HCT116 (cell line): Measurements from ENCODE around the gene WNK2. TPM values are rescaled to one million over a fixed set of nuclear protein-coding genes. Genes with fewer than 3 reads are reported as not detected.
A peak's percentile ranks its signal among the peaks of the same experiment; 100 is the strongest.

Experiments used
- ATAC-seq: fragments of 200-7000 bp; cut with Tn5 transposase; 2 replicates; pipeline ENCODE4 v1.9.1; 2020; ENCODE audit warnings: mild to moderate bottlenecking, moderate library complexity
- BruUV-seq: library from RNA; stranded (reverse); fragments of 400-500 nt; replicated peaks from 2 replicates; lab custom pipeline; 2021; lab: Mats Ljungman, UMichigan
- CTCF ChIA-PET: fragments of 300-600 bp; sonication (Branson Sonifier 250); formaldehyde crosslinking; loops from one replicate; lab custom pipeline; 2021; ENCODE audit warnings: antibody characterized with exemption; lab: Charles Lee
- POLR2A ChIA-PET: fragments of 300-600, 350-600 bp; sonication (Branson Sonifier 250); formaldehyde crosslinking; loops from one replicate; lab custom pipeline; 2021; ENCODE audit warnings: antibody characterized with exemption; lab: Charles Lee
- RAD21 ChIA-PET, 2 experiments: fragments of 300-600 bp; sonication (Branson Sonifier 250); formaldehyde crosslinking; loops; one replicate each; lab custom pipeline; 2023; ENCODE audit warnings: low total read pairs in 2 of 2; ENCODE audit not compliant: uncharacterized antibody in 2 of 2, unreplicated experiment in 2 of 2, low non-redundant PET in 1 of 2; lab: Charles Lee
- DNase-seq: peaks from one replicate; pipeline ENCODE4 v3.0.0-alpha.2; 2010; ENCODE audit warnings: low read depth, low spot score
- H2AFZ ChIP-seq: fragments of 200-600 bp; shearing (Covaris generic), sonication (generic); 2 replicates; pipeline ENCODE4 v1.6.1; 2017; ENCODE audit warnings: low read depth, mixed run types, mixed read lengths, antibody characterized with exemption, low read length; ENCODE audit not compliant: poor library complexity, severe bottlenecking
- H3K27ac ChIP-seq: 2 replicates; pipeline ENCODE4 v1.5.1; 2012; ENCODE audit warnings: low read depth, low read length
- H3K27me3 ChIP-seq: fragments of 200-600 bp; sonication (generic); 2 replicates; pipeline ENCODE4 v1.6.1; 2016; ENCODE audit warnings: mixed run types, low read length, mixed read lengths; ENCODE audit not compliant: insufficient read depth
- H3K36me3 ChIP-seq, 2 experiments: fragments of 200-500 bp in 1 of 2; fragments of 200-600 bp in 1 of 2; sonication (Bioruptor generic) in 1 of 2; sonication (generic) in 1 of 2; 2 replicates each; pipeline versions ENCODE4 v1.5.1 to v1.6.1; 2014 to 2016; ENCODE audit warnings: low read length in 2 of 2, inconsistent platforms in 1 of 2, mixed read lengths in 1 of 2, mixed run types in 1 of 2; ENCODE audit not compliant: insufficient read depth in 2 of 2, control insufficient read depth in 1 of 2
- H3K4me1 ChIP-seq, 2 experiments: fragments of 200-600 bp in 1 of 2; sonication (generic) in 1 of 2; 2 replicates each; pipeline versions ENCODE4 v1.5.1 to v1.6.1; 2012 to 2017; ENCODE audit warnings: low read length in 2 of 2, inconsistent platforms in 1 of 2, mild to moderate bottlenecking in 1 of 2, mixed read lengths in 1 of 2, mixed run types in 1 of 2, moderate library complexity in 1 of 2; ENCODE audit not compliant: insufficient read depth in 2 of 2, control insufficient read depth in 1 of 2
- H3K4me2 ChIP-seq: fragments of 200-600 bp; sonication (generic); 2 replicates; pipeline ENCODE4 v1.6.1; 2017; ENCODE audit warnings: mixed run types, low read length, mixed read lengths
- H3K4me3 ChIP-seq, 2 experiments: fragments of 200-600 bp in 1 of 2; sonication (generic) in 1 of 2; replicated peaks in 1 of 2; 2 replicates each; pipeline ENCODE4 v1.5.1; 2011 to 2016; ENCODE audit warnings: low read length in 2 of 2, control low read depth in 1 of 2, low read depth in 1 of 2, mild to moderate bottlenecking in 1 of 2, mixed read lengths in 1 of 2, mixed run types in 1 of 2
- H3K79me2 ChIP-seq: fragments of 200-600 bp; sonication (generic); 2 replicates; pipeline ENCODE4 v1.6.1; 2017; ENCODE audit warnings: mild to moderate bottlenecking, mixed run types, low read length, moderate library complexity, mixed read lengths; ENCODE audit not compliant: insufficient read depth
- H3K9ac ChIP-seq: fragments of 200-600 bp; sonication (generic); 2 replicates; pipeline ENCODE4 v1.6.1; 2016; ENCODE audit warnings: low read length, mixed read lengths
- H3K9me2 ChIP-seq: fragments of 200-600 bp; sonication (generic), shearing (Covaris generic); 2 replicates; pipeline ENCODE4 v1.6.1; 2017; ENCODE audit warnings: mixed run types, mild to moderate bottlenecking, moderate library complexity; ENCODE audit not compliant: insufficient read depth
- H3K9me3 ChIP-seq, 2 experiments: fragments of 200-500 bp in 1 of 2; fragments of 200-600 bp in 1 of 2; sonication (Bioruptor generic) in 1 of 2; sonication (generic) in 1 of 2; 2 replicates each; pipeline ENCODE4 v1.6.1; 2014 to 2017; ENCODE audit warnings: low read length in 2 of 2, mixed read lengths in 2 of 2, inconsistent platforms in 1 of 2, low read depth in 1 of 2, mild to moderate bottlenecking in 1 of 2, mixed run types in 1 of 2, moderate library complexity in 1 of 2; ENCODE audit not compliant: control insufficient read depth in 1 of 2, insufficient read depth in 1 of 2
- H4K20me1 ChIP-seq: fragments of 200-600 bp; sonication (generic), shearing (Covaris generic); 2 replicates; pipeline ENCODE4 v1.6.1; 2017; ENCODE audit warnings: mixed run types, mild to moderate bottlenecking, moderate library complexity; ENCODE audit not compliant: insufficient read depth
- ATF3 ChIP-seq: IDR thresholded peaks from 2 replicates; pipeline ENCODE4 v1.6.1; 2012
- EGR1 ChIP-seq: IDR thresholded peaks from 2 replicates; pipeline ENCODE4 v1.6.1; 2012; ENCODE audit warnings: low read depth
- EZH2 ChIP-seq: fragments of 200-600 bp; sonication (generic); IDR thresholded peaks from 2 replicates; pipeline ENCODE4 v1.6.1; 2017; ENCODE audit warnings: antibody characterized with exemption, mixed run types
- FOSL1 ChIP-seq: IDR thresholded peaks from 2 replicates; pipeline ENCODE4 v1.6.1; 2012; ENCODE audit warnings: low read depth
- JUND ChIP-seq: IDR thresholded peaks from 2 replicates; pipeline ENCODE4 v1.6.1; 2012
- POLR2AphosphoS5 ChIP-seq: IDR thresholded peaks from 2 replicates; pipeline ENCODE4 v1.6.1; 2011; ENCODE audit warnings: mild to moderate bottlenecking, low read depth, low read length, moderate library complexity
- RAD21 ChIP-seq: IDR thresholded peaks from 2 replicates; pipeline ENCODE4 v1.6.1; 2012; ENCODE audit warnings: low read depth, mild to moderate bottlenecking
- REST ChIP-seq: IDR thresholded peaks from 2 replicates; pipeline ENCODE4 v1.6.1; 2012; ENCODE audit warnings: low read depth
- SIN3A ChIP-seq: IDR thresholded peaks from 2 replicates; pipeline ENCODE4 v1.6.1; 2012; ENCODE audit warnings: low read depth
- SP1 ChIP-seq: IDR thresholded peaks from 2 replicates; pipeline ENCODE4 v1.6.1; 2012; ENCODE audit warnings: low read depth
- SRF ChIP-seq: IDR thresholded peaks from 2 replicates; pipeline ENCODE4 v1.6.1; 2012; ENCODE audit warnings: low read depth
- TCF7L2 ChIP-seq: IDR thresholded peaks from 2 replicates; pipeline ENCODE4 v1.7.0; 2011; ENCODE audit warnings: borderline replicate concordance, inconsistent platforms; ENCODE audit not compliant: insufficient read depth, insufficient read length; ENCODE audit errors: extremely low read depth
- ZFX ChIP-seq: fragments of 450-650 bp; IDR thresholded peaks from 2 replicates; pipeline ENCODE4 v1.6.1; 2017
- ZNF274 ChIP-seq: fragments of 200-500 bp; sonication (Bioruptor generic); IDR thresholded peaks from 2 replicates; pipeline ENCODE4 v1.6.1; 2014; ENCODE audit warnings: mild to moderate bottlenecking, low read depth, low read length, inconsistent platforms
- intact Hi-C: fragments of 100-400 bp; cut with micrococcal nuclease; formaldehyde crosslinking; loops from 2 replicates; pipeline ENCODE4 v1.10.0; 2022
- total RNA-seq: library from RNA; stranded (reverse); gene quantifications from one replicate; pipeline ENCODE4 v1.2.1, GENCODE V29; 2021; ENCODE audit not compliant: unreplicated experiment
- TF ChIP-seq, protein P1 (sequence below): IDR thresholded peaks from 2 replicates; pipeline ENCODE4 v1.6.1; 2011; ENCODE audit warnings: mild to moderate bottlenecking, low read length, moderate library complexity; ENCODE audit not compliant: insufficient replicate concordance; ENCODE audit errors: extremely low read depth
- TF ChIP-seq, protein P2 (sequence below), 3 experiments: fragments of 200-600 bp in 1 of 3; sonication (generic) in 1 of 3; IDR thresholded peaks in 2 of 3; conservative IDR thresholded peaks in 1 of 3; 2 replicates each; pipeline ENCODE4 v1.5.1; 2012 to 2017; ENCODE audit warnings: low read depth in 2 of 3, low read length in 2 of 3, antibody characterized with exemption in 1 of 3, borderline replicate concordance in 1 of 3, control low read depth in 1 of 3, mild to moderate bottlenecking in 1 of 3, mixed read lengths in 1 of 3, mixed run types in 1 of 3, moderate library complexity in 1 of 3; ENCODE audit not compliant: insufficient read depth in 1 of 3
- TF ChIP-seq, protein P3 (sequence below): IDR thresholded peaks from 2 replicates; pipeline ENCODE4 v1.6.1; 2012

The WNK2 gene
- total RNA-seq, 1 experiment from 2014 or later = 24.4 TPM

DNA sequence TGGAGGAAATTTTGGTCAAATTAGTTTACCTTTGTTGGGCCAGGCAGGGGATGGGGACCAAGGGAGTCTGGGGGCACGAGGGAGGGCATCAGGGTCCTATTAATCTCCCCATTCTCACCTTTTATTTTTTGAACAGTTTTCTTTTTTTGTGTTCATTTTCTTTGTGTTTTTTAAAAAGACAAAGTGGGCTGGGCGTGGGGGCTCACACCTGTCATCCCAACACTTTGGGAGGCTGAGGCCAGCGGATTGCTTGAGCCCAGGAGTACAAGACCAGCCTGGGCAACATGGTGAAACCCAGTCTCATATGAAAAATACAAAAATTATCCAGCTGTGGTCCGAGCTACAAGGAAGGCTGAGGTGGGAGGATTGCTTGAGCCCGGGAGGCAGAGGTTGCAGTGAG is 103.7 kb downstream of the WNK2 start (continued):
- TF ChIP-seq, protein P1, sequence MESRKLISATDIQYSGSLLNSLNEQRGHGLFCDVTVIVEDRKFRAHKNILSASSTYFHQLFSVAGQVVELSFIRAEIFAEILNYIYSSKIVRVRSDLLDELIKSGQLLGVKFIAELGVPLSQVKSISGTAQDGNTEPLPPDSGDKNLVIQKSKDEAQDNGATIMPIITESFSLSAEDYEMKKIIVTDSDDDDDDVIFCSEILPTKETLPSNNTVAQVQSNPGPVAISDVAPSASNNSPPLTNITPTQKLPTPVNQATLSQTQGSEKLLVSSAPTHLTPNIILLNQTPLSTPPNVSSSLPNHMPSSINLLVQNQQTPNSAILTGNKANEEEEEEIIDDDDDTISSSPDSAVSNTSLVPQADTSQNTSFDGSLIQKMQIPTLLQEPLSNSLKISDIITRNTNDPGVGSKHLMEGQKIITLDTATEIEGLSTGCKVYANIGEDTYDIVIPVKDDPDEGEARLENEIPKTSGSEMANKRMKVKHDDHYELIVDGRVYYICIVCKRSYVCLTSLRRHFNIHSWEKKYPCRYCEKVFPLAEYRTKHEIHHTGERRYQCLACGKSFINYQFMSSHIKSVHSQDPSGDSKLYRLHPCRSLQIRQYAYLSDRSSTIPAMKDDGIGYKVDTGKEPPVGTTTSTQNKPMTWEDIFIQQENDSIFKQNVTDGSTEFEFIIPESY = no peak
- TF ChIP-seq EGR1 = no peak

DNA sequence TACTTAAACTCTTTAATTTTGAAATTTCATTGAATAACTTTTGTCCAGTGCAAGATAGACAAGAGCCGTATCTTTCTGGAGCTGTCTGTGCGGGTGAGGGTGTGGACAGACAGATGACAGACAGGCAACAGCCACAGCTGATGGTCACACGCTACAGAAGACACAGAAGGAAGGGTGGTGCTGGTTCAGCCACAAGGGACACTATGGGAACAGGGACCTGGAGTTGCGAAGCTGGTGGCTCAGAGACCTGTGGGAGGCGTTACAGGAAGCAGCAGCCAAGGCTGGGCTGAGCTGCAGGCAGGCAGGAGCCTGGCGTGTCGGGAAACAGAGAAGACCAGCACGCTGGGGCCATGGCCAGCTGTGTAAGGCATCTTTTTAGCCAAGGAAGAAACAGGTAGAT is 104.4 kb downstream of the WNK2 start:
- Histone ChIP-seq H3K4me2 (no peak overlapping the region), H3K4me3 (no peak overlapping the region), H3K79me2 (no peaks in the 10 kb centered on the region), H3K4me1 (no peaks in the 10 kb centered on the region), H3K36me3 (no peaks in the 10 kb centered on the region), H2AFZ (no peak overlapping the region), H3K9me2 (no peaks in the 10 kb centered on the region), H3K9ac (no peak overlapping the region), H4K20me1 (no peaks in the 10 kb centered on the region), H3K27me3 (no peaks in the 10 kb centered on the region), H3K27ac (no peak overlapping the region), H3K9me3 (no peaks in the 10 kb centered on the region)
- ChIA-PET CTCF (no interaction called here), POLR2A (no interaction called here), RAD21 (no interaction called here)
- no TSS peak for BruUV-seq
- intact Hi-C loops = no loop called here
- ATAC-seq (peak; percentile 63), DNase-seq (no peak)
- TF ChIP-seq, protein P2, sequence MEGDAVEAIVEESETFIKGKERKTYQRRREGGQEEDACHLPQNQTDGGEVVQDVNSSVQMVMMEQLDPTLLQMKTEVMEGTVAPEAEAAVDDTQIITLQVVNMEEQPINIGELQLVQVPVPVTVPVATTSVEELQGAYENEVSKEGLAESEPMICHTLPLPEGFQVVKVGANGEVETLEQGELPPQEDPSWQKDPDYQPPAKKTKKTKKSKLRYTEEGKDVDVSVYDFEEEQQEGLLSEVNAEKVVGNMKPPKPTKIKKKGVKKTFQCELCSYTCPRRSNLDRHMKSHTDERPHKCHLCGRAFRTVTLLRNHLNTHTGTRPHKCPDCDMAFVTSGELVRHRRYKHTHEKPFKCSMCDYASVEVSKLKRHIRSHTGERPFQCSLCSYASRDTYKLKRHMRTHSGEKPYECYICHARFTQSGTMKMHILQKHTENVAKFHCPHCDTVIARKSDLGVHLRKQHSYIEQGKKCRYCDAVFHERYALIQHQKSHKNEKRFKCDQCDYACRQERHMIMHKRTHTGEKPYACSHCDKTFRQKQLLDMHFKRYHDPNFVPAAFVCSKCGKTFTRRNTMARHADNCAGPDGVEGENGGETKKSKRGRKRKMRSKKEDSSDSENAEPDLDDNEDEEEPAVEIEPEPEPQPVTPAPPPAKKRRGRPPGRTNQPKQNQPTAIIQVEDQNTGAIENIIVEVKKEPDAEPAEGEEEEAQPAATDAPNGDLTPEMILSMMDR (IDR thresholded peaks at IDR 0.05 in 2 of 3, conservative IDR thresholded peaks at IDR 0.05 in 1 of 3; ENCODE audit: borderline replicate concordance in 1 of 3, insufficient read depth in 1 of 3, low read depth in 2 of 3, low read length in 2 of 3) = no peak
- TF ChIP-seq ZFX (no peak), TCF7L2 (no peak), SP1 (no peak), REST (no peak), POLR2AphosphoS5 (no peak), EGR1 (no peak), ZNF274 (no peak), FOSL1 (no peak), EZH2 (no peak), RAD21 (no peak), SRF (no peak), ATF3 (no peak), JUND (no peak), SIN3A (no peak)
- TF ChIP-seq, protein P3, sequence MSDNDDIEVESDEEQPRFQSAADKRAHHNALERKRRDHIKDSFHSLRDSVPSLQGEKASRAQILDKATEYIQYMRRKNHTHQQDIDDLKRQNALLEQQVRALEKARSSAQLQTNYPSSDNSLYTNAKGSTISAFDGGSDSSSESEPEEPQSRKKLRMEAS = no peak
